Astrocyte (in vitro differentiated cells and primary cell): ENCODE data around the gene PANX2.

Source experiments
- EZH2 ChIP-seq: IDR thresholded peaks from 2 replicates; pipeline ENCODE4 v1.6.1; 2012; ENCODE audit warnings: mild to moderate bottlenecking, low read length, inconsistent platforms; ENCODE audit not compliant: insufficient read depth
- TF ChIP-seq, protein P1 (sequence below): IDR thresholded peaks from 2 replicates; pipeline ENCODE4 v1.5.1; 2011; ENCODE audit warnings: low read depth, mild to moderate bottlenecking, inconsistent platforms, low read length, moderate library complexity; ENCODE audit not compliant: insufficient read depth

- TF ChIP-seq, protein P1, sequence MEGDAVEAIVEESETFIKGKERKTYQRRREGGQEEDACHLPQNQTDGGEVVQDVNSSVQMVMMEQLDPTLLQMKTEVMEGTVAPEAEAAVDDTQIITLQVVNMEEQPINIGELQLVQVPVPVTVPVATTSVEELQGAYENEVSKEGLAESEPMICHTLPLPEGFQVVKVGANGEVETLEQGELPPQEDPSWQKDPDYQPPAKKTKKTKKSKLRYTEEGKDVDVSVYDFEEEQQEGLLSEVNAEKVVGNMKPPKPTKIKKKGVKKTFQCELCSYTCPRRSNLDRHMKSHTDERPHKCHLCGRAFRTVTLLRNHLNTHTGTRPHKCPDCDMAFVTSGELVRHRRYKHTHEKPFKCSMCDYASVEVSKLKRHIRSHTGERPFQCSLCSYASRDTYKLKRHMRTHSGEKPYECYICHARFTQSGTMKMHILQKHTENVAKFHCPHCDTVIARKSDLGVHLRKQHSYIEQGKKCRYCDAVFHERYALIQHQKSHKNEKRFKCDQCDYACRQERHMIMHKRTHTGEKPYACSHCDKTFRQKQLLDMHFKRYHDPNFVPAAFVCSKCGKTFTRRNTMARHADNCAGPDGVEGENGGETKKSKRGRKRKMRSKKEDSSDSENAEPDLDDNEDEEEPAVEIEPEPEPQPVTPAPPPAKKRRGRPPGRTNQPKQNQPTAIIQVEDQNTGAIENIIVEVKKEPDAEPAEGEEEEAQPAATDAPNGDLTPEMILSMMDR: no peak
- TF ChIP-seq EZH2: no peak
Measured at GRCh38 chr22:50220603-50221409, 50.3 kb downstream of the PANX2 start.
